IPS-20b (cell line): ENCODE results near the gene HECW1.

Source experiments
- H3K27ac ChIP-seq: one replicate; pipeline ENCODE4 v1.5.1; 2013; ENCODE audit warnings: low read length
- H3K27me3 ChIP-seq: 2 replicates; pipeline ENCODE4 v1.6.1; 2013; ENCODE audit warnings: mild to moderate bottlenecking, low read length, inconsistent platforms; ENCODE audit not compliant: insufficient read depth
- H3K36me3 ChIP-seq: 2 replicates; pipeline ENCODE4 v1.6.1; 2013; ENCODE audit warnings: low read depth, mild to moderate bottlenecking, inconsistent platforms, low read length, moderate library complexity; ENCODE audit not compliant: insufficient read depth
- H3K4me1 ChIP-seq: 2 replicates; pipeline ENCODE4 v1.6.1; 2013; ENCODE audit warnings: mild to moderate bottlenecking, control low read depth, inconsistent platforms, low read length, moderate library complexity; ENCODE audit not compliant: insufficient read depth
- H3K4me3 ChIP-seq: 2 replicates; pipeline ENCODE4 v1.5.1; 2013; ENCODE audit warnings: mild to moderate bottlenecking, low read length, inconsistent platforms
- H3K9ac ChIP-seq: 2 replicates; pipeline ENCODE4 v1.6.1; 2013; ENCODE audit warnings: low read depth, mild to moderate bottlenecking, inconsistent platforms, low read length, moderate library complexity
- H3K9me3 ChIP-seq: 2 replicates; pipeline ENCODE4 v1.6.1; 2013; ENCODE audit warnings: mild to moderate bottlenecking, low read depth, low read length, inconsistent platforms; ENCODE audit not compliant: insufficient read depth

Gene HECW1

DNA sequence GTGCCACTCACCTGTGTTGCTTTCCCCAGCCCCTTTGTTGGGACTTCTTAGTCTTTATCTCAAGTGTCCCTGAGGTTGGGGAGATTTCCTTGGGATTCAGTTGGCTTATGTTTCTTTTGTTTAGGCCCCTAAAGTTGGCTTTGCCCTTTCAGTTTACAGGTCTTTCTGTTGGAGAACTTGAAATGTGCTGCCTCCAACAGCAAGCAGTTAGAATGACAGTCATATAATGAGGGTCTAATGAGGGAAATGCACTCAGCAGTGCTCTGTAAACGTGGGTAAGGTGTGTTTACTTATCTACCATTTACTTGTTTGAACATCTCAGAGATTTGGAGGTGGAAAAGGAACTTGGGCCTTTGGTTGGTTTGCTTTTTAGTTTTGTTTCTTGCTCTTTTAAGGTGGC is 279.1 kb downstream of the HECW1 start:
- H3K27ac ChIP-seq = no peak overlapping the region
- no peak overlapping the region for H3K4me3 ChIP-seq
- peaks cover 27% of the 10 kb centered on the region for H3K4me1 ChIP-seq
- H3K9me3 ChIP-seq = no peaks in the 10 kb centered on the region
- no peaks in the 10 kb centered on the region for H3K27me3 ChIP-seq
- H3K36me3 ChIP-seq = no peaks in the 10 kb centered on the region
- no peak overlapping the region for H3K9ac ChIP-seq

DNA sequence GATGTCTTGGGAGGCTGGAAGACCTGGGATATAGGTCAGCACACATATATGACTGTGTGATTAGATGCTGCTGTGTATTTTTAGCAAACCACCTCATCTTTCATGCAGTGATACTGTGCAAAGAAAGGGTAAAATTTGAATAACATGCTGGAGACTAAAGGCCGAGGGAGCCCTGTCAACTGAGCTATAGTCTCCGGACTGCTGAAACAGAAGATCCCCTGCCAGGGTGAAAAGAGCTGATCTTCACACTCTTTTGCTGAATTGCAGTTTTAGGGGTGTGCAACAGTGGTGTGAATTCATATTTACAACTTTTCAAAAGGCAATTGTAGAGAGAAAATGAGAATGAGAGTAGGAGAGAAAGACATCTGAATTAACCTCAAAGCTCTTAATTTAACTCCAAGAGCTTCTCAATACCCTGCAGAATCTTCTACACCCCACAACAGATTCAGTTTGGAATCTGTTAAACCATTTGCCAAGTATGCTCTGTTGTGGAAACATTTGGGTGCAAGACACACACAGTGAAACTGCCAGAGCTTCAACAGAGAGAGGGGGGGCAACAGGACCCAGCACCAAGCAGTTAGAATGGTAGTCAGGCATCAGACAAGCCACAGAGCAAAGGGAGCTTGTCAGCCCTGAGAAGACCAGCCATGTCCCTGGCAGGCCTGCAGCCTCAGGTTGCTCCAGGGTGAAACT is 280.3 kb downstream of the HECW1 start:
- H3K27me3 ChIP-seq = no peaks in the 10 kb centered on the region
- no peaks in the 10 kb centered on the region for H3K36me3 ChIP-seq
- no peak overlapping the region for H3K27ac ChIP-seq
- H3K4me3 ChIP-seq = no peak overlapping the region
- H3K9ac ChIP-seq = no peak overlapping the region
- no peaks in the 10 kb centered on the region for H3K9me3 ChIP-seq
- peaks cover 33% of the 10 kb centered on the region for H3K4me1 ChIP-seq

DNA sequence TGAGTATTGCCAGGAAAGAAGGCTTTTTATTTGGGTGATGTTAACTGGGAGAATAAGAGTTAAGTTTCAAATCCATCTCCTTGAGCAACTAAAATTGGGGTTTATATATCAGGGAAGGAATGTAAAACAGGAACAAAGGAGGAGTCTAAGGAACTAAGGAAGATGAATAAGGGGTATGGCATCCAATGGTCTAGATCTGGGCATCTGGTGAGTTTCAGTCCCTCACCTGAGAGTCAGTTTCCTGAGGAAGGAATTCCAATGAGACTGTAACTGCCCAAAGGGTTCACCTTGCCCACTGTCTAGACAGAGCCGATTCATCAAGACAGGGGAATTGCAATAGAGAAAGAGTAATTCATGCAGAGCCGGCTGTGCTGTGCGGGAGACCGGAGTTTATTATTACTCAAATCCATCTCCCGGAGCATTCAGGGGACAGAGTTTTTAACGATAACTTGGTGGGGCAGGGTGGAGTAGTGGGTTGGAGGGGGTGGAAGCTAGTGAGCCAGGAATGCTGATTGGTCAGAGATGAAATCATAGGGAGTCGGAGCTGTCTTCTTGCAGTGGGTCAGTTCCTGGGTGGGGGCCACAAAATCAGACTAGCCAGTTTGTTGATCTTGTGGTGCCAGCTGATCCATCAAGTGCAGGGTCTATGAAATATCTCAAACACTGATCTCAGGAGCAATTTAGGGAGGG is 282.1 kb downstream of the HECW1 start:
- H3K4me1 ChIP-seq = peaks cover 33% of the 10 kb centered on the region
- H3K27me3 ChIP-seq = no peaks in the 10 kb centered on the region
- H3K9me3 ChIP-seq = no peaks in the 10 kb centered on the region
- H3K9ac ChIP-seq = no peak overlapping the region
- H3K36me3 ChIP-seq = no peaks in the 10 kb centered on the region
- H3K4me3 ChIP-seq = no peak overlapping the region
- H3K27ac ChIP-seq = no peak overlapping the region

DNA sequence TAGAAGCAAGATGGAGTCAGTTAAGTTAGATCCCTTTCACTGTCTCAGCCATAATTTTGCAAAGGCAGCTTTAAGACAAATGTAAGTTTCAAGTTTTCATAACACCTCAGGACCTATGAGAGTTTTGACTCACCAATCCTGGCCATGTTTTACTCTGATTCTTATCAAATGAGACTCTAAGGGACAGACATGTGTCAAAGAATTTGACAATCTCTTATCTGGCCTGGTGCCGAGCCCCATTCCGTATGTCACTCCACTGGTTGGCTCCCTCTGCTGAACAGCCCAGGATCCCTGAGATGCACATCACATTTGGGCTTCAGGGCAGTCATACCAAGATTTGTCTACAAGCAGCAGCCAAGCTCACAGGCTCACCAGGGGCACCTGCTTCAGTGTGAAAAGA is 282.9 kb downstream of the HECW1 start:
- Histone ChIP-seq H3K9ac (no peak overlapping the region), H3K27me3 (no peaks in the 10 kb centered on the region), H3K9me3 (no peaks in the 10 kb centered on the region), H3K36me3 (no peaks in the 10 kb centered on the region), H3K4me3 (no peak overlapping the region; the same call in 1 of the 2 replicates), H3K4me1 (peaks cover 33% of the 10 kb centered on the region), H3K27ac (peak overlapping the region; percentile 34)

DNA sequence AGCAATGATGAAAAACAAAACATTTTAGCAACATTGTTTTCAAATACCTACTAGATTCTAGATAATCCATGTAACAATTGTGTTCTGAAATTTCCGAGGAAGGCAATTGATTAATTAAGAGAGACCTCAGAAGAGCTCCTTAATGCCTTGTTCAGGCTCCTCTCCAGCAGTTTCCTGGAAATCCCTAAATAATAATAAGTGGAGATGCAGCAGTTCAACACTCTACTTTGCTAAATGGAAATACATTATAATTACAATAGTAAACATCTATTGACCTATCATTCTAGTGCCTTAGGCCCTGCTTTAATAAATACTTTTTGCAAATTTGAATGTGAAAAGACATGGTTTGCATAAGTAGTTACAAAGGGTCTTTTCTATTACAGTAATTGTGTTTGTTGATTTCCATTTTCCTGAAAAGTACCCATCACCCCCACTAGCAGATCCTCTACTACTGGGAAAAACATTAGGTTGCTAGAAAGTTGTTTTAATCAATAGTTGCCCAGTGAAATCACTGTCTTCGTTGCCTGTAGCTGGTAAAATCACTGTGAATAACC is 283.8 kb downstream of the HECW1 start:
- Histone ChIP-seq H3K36me3 (no peaks in the 10 kb centered on the region), H3K9ac (peak overlapping the region; percentile 62; the same call in 1 of the 2 replicates), H3K4me1 (peaks cover 33% of the 10 kb centered on the region), H3K27ac (peak overlapping the region; percentile 34), H3K27me3 (no peaks in the 10 kb centered on the region), H3K9me3 (no peaks in the 10 kb centered on the region), H3K4me3 (peak overlapping the region; percentile 43)

DNA sequence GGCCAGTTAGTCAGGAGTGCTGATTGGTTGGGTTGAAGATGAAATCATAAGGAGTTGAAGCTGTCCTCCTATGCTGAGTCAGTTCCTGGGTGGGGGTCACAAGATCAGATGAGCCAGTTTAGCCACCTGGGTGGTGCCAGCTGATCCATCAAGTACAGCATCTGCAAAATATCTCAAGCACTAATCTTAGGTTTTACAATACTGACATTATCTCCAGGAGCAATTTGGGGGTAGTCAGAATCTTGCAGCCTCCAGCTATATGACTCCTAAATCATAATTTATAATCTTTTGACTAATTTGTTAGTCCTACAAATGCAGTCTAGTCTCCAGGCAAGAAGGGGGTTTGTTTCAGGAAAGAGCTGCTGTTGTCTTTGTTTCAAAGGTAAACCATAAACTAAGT is 286.4 kb downstream of the HECW1 start:
- no peak overlapping the region for H3K27ac ChIP-seq
- no peaks in the 10 kb centered on the region for H3K9me3 ChIP-seq
- H3K27me3 ChIP-seq = no peaks in the 10 kb centered on the region
- no peak overlapping the region for H3K4me3 ChIP-seq
- H3K4me1 ChIP-seq = peaks cover 26% of the 10 kb centered on the region
- H3K36me3 ChIP-seq = no peaks in the 10 kb centered on the region
- H3K9ac ChIP-seq = no peak overlapping the region

DNA sequence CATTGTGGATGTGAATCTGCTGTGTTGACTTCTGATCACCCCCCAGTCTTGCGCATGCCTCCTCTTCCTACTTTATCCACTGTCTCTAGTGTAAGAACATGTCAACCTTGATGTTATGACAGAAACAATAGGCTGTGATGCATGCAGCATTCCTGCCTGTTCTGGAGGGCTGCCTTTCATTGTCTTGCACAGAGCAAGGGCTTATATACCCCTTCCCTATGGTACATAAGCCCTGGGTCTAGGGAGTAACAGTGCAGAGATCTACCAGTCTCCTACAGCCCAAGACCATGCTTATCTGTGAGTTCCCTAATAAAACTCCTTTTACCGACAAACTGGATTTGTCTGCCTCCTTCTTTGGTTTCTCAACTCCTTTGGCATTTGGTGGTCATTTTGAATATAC is 293.5 kb downstream of the HECW1 start:
- no peak overlapping the region for H3K27ac ChIP-seq
- no peak overlapping the region for H3K9ac ChIP-seq
- no peaks in the 10 kb centered on the region for H3K36me3 ChIP-seq
- no peaks in the 10 kb centered on the region for H3K9me3 ChIP-seq
- peaks cover 12% of the 10 kb centered on the region for H3K4me1 ChIP-seq
- no peaks in the 10 kb centered on the region for H3K27me3 ChIP-seq
- H3K4me3 ChIP-seq = no peak overlapping the region

DNA sequence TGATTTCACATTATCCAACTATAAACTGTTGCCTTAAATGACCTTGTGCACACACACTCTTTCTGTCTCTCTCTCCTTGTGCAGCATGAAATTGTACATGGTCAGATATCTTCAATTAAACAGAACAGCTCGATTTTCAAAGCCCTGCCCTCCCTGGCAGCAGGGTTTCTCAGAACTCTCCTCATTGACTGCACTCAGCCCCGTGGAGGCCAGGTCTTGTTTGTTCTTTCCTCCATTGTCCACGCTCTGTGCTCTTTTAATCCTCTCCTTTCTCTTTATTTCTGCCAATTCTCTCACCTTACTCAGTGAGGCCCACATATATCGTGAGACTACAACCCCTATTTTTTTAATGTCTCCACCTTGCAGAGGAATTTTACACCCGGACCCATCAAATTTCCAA is 294.5 kb downstream of the HECW1 start:
- Histone ChIP-seq H3K9ac (no peak overlapping the region), H3K36me3 (no peaks in the 10 kb centered on the region), H3K27ac (no peak overlapping the region), H3K4me3 (no peak overlapping the region), H3K9me3 (no peaks in the 10 kb centered on the region), H3K27me3 (no peaks in the 10 kb centered on the region), H3K4me1 (peaks cover 12% of the 10 kb centered on the region)

DNA sequence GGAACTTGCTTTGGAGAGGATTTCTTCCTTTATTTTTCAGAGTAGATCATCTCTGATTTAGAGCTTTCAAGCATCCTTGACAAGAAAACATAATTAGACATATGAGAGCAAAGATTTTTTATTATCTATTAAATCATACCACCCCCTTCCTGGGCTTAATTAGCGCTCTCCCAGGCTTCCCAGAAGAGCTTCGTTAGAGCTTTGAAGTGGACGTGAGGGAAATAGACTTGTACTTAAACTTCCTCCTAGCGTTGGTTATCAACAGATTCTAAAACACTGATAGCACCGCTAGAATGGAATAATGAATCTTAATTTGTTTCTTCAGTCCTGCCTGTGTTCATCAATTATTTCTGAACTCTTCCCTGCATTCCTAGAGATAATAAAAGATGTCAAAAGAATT is 296.5 kb downstream of the HECW1 start:
- Histone ChIP-seq H3K4me1 (peaks cover 9% of the 10 kb centered on the region), H3K36me3 (no peaks in the 10 kb centered on the region), H3K27ac (no peak overlapping the region), H3K9ac (no peak overlapping the region), H3K9me3 (no peaks in the 10 kb centered on the region), H3K27me3 (no peaks in the 10 kb centered on the region), H3K4me3 (no peak overlapping the region)

DNA sequence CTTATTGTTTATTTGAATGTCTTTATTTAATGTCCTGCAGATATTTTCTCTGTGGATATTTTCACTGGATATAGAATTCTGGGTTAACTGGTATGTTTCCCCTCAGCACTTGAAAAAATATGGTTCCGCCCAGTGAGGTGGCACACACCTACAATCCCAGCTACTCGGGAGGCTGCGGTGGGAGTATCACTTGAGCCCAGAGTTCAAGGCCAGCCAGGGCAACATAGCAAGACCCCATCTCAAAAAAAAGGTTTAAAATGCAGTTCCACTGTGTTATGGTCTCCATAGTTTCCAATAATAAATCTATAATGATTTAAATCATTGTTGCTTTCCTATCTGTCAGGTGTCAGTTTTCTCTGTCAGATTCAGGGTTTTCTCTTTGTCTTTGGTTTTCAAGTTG is 305.0 kb downstream of the HECW1 start:
- H3K27ac ChIP-seq = no peak overlapping the region
- H3K4me3 ChIP-seq = no peak overlapping the region
- no peak overlapping the region for H3K9ac ChIP-seq
- peaks cover 18% of the 10 kb centered on the region for H3K9me3 ChIP-seq
- no peaks in the 10 kb centered on the region for H3K27me3 ChIP-seq
- H3K36me3 ChIP-seq = no peaks in the 10 kb centered on the region
- no peaks in the 10 kb centered on the region for H3K4me1 ChIP-seq

DNA sequence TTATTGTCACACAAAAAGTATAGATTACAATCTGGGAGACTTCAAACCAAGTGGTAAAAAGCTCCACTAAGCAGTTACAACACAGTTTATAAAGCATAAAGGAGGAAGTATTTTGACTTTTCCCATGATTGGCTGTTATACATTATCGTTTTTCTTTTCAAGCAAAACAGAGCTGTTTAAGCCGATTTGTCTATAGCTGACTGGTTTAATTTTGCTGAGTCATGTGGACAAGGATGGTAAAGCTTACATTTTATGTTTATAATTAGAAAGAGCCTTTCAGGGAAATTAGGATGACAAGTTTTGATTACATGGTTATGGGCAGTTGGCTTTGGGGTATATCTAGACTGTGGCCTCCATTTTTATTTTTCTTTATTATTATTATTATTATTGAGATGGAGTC is 318.0 kb downstream of the HECW1 start:
- Histone ChIP-seq H3K27ac (no peak overlapping the region), H3K36me3 (no peaks in the 10 kb centered on the region), H3K4me3 (no peak overlapping the region), H3K27me3 (no peaks in the 10 kb centered on the region), H3K9me3 (no peaks in the 10 kb centered on the region), H3K4me1 (no peaks in the 10 kb centered on the region), H3K9ac (no peak overlapping the region)

DNA sequence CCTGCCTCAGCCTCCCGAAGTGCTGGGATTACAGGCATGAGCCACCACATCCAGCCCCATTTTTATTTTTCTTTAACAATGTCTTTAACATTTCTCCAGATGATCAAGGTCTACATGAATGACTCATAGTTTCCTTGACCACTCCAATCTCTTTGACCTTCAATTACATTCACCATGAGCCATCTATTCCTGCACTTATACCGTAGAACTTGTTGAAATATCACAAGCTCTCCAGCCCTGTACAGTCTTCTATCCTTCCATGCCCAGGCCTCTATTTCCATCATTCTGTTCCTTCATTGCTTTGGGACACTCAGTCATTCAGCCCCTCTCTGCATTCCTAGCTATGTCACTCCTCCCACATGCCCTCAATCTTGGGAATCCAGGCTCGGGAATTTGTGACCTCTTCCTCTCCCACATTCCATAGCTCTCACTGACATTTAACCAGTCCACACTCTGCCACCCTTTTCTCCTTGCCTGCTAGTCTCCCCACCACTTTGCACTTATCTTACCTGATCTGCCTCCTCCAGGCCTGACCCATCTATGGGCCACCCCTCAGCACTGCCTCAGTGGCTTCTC is 318.7 kb downstream of the HECW1 start:
- Histone ChIP-seq H3K27ac (no peak overlapping the region), H3K9me3 (no peaks in the 10 kb centered on the region), H3K4me3 (no peak overlapping the region), H3K4me1 (no peaks in the 10 kb centered on the region; the same call in 1 of the 2 replicates), H3K27me3 (no peaks in the 10 kb centered on the region), H3K9ac (no peak overlapping the region), H3K36me3 (no peaks in the 10 kb centered on the region)
